GM12872 (cell line): ENCODE results near the gene DMGDH.

Experiments
- TF ChIP-seq, protein P1 (sequence below): IDR thresholded peaks from 3 replicates; pipeline ENCODE4 v1.5.1; 2011; ENCODE audit warnings: low read depth, mild to moderate bottlenecking, low read length, moderate library complexity; ENCODE audit not compliant: insufficient read depth

The DMGDH gene

DNA sequence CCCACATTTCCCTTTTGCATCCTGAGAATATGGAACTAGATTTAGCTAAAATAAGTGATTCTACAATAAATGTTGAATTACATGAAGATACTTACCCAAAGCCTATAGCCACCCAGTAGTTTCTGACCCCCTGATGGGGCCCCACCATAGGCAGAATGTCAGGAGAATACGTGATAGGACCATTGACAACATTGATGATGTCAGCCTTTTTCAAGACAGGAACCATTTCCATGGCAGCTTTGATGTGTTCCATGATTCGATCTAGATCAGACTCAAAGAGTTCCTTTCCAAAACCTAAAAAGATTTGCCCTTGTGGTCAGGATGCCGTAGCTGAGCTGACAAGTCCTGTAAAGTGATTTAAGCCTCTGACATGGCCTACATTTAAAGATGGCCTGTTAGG lies 27.3 kb downstream of the DMGDH start:
- TF ChIP-seq, protein P1, sequence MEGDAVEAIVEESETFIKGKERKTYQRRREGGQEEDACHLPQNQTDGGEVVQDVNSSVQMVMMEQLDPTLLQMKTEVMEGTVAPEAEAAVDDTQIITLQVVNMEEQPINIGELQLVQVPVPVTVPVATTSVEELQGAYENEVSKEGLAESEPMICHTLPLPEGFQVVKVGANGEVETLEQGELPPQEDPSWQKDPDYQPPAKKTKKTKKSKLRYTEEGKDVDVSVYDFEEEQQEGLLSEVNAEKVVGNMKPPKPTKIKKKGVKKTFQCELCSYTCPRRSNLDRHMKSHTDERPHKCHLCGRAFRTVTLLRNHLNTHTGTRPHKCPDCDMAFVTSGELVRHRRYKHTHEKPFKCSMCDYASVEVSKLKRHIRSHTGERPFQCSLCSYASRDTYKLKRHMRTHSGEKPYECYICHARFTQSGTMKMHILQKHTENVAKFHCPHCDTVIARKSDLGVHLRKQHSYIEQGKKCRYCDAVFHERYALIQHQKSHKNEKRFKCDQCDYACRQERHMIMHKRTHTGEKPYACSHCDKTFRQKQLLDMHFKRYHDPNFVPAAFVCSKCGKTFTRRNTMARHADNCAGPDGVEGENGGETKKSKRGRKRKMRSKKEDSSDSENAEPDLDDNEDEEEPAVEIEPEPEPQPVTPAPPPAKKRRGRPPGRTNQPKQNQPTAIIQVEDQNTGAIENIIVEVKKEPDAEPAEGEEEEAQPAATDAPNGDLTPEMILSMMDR = no peak

- TF ChIP-seq, protein P1 = no peak
Observed at GRCh38 chr5:79036769-79037168, 32.7 kb downstream of the DMGDH start.

- TF ChIP-seq, protein P1 = no peak
Observed at GRCh38 chr5:79035237-79035636, 34.2 kb downstream of the DMGDH start.

DNA sequence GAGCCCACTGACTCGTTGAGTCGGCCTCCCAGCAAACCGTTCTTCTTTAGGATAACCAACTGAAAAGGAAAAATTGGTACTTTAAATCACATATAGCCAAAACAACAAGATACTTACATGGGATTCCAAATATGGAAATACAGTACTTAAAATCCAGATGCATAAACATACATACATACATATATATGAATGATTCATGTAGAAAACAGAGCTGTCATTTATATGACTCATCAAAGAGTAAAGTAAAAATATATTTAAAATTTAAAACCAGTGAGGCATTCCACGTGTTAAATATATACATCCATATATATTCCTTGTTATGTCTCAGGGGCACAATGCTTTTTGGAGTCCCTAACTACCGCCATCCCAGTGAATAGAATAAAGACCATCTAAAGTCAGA lies 36.7 kb downstream of the DMGDH start:
- TF ChIP-seq, protein P1 = no peak

- TF ChIP-seq, protein P1 = no peak
Observed at GRCh38 chr5:79032031-79032695, 37.3 kb downstream of the DMGDH start.

DNA sequence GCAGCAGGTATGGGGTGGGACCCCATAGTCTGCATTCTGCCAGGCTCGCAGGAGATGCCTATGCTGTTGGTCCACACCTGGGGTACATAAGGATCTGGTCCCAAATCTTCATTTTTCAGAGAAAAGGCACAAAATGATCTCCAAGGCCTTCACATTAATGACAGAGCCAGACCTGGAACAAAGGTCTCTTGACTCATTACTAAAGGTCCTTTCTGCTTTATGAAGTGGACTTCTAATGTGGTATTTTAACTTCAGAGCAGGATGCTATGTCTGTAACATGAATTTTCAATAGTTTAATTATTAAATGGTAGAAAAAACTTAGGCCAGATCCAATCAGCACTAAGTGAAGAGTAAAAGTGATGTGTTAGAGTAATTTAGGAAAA lies 38.0 kb downstream of the DMGDH start:
- TF ChIP-seq, protein P1 = no peak

- TF ChIP-seq, protein P1 = no peak
Observed at GRCh38 chr5:79030663-79031484, 38.6 kb downstream of the DMGDH start.
